Brain microvascular endothelial cell (primary cell): Measurements from ENCODE around the gene VWDE.
"Not testable (repeated sequence)": the region's sequence is repeated elsewhere in the genome, so short reads cannot be mapped to it uniquely, and the experiment has no call there.

Source experiments
- DNase-seq: peaks from one replicate; pipeline ENCODE4 v3.0.0-alpha.2; 2020
- H3K27ac ChIP-seq: fragments of 250-450 bp; sonication (Bioruptor Pico); 2 replicates; pipeline ENCODE4 v1.5.1; 2020; ENCODE audit warnings: mild to moderate bottlenecking, moderate library complexity
- H3K27me3 ChIP-seq: fragments of 250-450 bp; sonication (Bioruptor Pico); replicated peaks from 2 replicates; pipeline ENCODE4 v1.5.1; 2020; ENCODE audit warnings: mild to moderate bottlenecking
- H3K36me3 ChIP-seq: fragments of 250-450 bp; sonication (Bioruptor Pico); replicated peaks from 2 replicates; pipeline ENCODE4 v1.5.1; 2020; ENCODE audit warnings: mild to moderate bottlenecking
- H3K4me3 ChIP-seq: 2 replicates; pipeline ENCODE4 v1.5.1; 2011; ENCODE audit warnings: low read depth, mild to moderate bottlenecking, control low read depth, low read length, moderate library complexity
- CTCF ChIP-seq: IDR thresholded peaks from 2 replicates; pipeline ENCODE4 v1.5.1; 2011; ENCODE audit warnings: low read depth, mild to moderate bottlenecking, moderate library complexity, low read length, control low read depth, inconsistent platforms; ENCODE audit errors: missing control alignments
- in situ Hi-C: cut with HindIII; loops from 2 replicates; pipeline ENCODE4 v1.10.0; 2017; ENCODE audit warnings: low sequenced_read_pairs, low pct_ligation_motif_present

VWDE gene

DNA sequence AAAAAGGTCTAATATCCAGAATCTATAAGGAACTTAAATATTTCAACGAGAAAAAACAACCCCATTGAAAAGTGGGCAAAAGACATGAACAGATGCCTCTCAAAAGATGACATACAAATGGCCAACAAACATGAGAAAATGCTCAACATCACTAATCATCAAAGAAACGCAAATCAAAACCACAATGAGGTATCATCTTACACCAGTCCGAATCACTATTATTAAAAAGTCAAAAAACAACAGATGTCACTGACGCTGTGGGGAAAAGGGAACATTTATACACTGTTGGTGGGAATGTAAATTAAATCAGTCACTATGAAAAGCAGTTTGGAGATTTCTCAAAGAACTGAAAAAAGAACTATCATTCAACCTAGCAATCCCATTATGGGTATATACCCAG, 6.0 kb downstream of the VWDE start:
- DNase-seq = no peak
- H3K36me3 ChIP-seq = no peaks in the 10 kb centered on the region
- H3K27me3 ChIP-seq = no peaks in the 10 kb centered on the region
- H3K27ac ChIP-seq = no peak overlapping the region
- TF ChIP-seq CTCF = no peak
- in situ Hi-C loops = no loop called here
- H3K4me3 ChIP-seq = no peak overlapping the region

DNA sequence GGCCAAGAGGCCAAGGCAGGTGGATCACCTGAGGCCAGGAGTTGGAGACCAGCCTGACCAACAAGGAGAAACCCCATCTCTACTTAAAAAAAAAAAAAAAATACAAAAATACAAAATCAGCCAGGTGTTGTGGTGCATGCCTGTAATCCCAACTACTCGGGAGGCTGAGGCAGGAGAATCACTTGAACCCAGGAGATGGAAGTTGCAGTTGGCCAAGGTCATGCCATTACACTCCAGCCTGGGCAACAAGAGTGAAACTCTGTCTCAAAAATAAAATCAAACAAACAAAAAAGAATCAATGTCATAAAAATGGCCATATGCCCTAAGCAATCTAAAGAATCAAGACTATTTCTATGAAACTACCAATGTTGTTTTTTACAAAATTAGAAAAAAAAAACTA, 7.0 kb downstream of the VWDE start:
- H3K27ac ChIP-seq, H3K27me3 ChIP-seq, H3K36me3 ChIP-seq, H3K4me3 ChIP-seq, in situ Hi-C loops, DNase-seq: not testable (repeated sequence)

- no peak for DNase-seq
- no peaks in the 10 kb centered on the region for H3K36me3 ChIP-seq
- H3K27me3 ChIP-seq = no peaks in the 10 kb centered on the region
- TF ChIP-seq CTCF = no peak
- no peak overlapping the region for H3K4me3 ChIP-seq
- H3K27ac ChIP-seq = no peak overlapping the region
- in situ Hi-C loops = no loop called here
Observed at GRCh38 chr7:12391922-12392615, 11.6 kb downstream of the VWDE start.

DNA sequence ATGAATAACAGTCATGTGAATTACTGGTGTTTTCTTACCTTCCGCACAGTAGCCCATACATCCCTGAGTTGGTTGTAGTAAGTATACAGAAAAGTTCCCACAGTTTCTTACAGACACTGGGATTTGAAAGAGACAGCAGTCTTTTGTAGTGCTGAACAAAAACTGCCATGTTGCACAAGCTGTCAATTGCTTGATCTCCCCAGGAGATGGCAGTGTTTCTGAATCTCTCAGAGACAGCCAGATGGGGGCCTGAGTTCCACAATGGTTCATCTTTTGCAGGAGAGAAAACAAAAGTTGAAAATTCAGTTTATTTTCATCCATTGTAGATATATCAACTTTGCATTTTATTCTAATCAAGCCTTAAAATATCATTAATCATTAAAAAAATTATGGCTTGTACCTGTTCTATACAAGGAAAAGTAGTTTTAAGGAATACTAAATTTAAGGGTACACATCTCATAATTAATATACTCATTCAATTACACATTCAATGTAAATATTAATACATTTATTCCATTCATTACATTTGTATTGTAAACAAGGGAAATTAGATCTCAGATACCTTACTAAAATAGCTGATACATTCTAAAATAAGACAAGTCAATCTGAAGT, 14.5 kb downstream of the VWDE start:
- DNase-seq = peak; percentile 68
- Histone ChIP-seq H3K36me3 (no peaks in the 10 kb centered on the region), H3K4me3 (no peak overlapping the region), H3K27ac (no peak overlapping the region), H3K27me3 (no peaks in the 10 kb centered on the region)
- TF ChIP-seq CTCF = peak; percentile 93
- in situ Hi-C loops = no loop called here

GRCh38 chr7:12386313-12386740, 17.3 kb downstream of the VWDE start:
- DNase-seq = no peak
- in situ Hi-C loops = no loop called here
- no peak overlapping the region for H3K4me3 ChIP-seq
- no peaks in the 10 kb centered on the region for H3K36me3 ChIP-seq
- TF ChIP-seq CTCF = no peak
- H3K27ac ChIP-seq = no peak overlapping the region
- H3K27me3 ChIP-seq = no peaks in the 10 kb centered on the region

- Histone ChIP-seq H3K27me3 (no peaks in the 10 kb centered on the region), H3K4me3 (no peak overlapping the region), H3K36me3 (no peaks in the 10 kb centered on the region), H3K27ac (no peak overlapping the region)
- TF ChIP-seq CTCF = no peak
- in situ Hi-C loops = no loop called here
- DNase-seq = no peak
Observed at GRCh38 chr7:12385364-12385786, 18.3 kb downstream of the VWDE start.
